SK-N-SH (cell line): ENCODE measurements around the gene SLC12A7. TPM values are rescaled to one million over a fixed set of nuclear protein-coding genes. Genes with fewer than 3 reads are reported as not detected.
"Not testable (repeated sequence)": the region's sequence is repeated elsewhere in the genome, so short reads cannot be mapped to it uniquely, and the experiment has no call there.

Experiments used
- CTCF ChIA-PET: fragments of 300-600, 350-600 bp; formaldehyde crosslinking; extraction: SDS; loops from one replicate; lab custom pipeline; 2021; lab: Yijun Ruan, JAX
- POLR2A ChIA-PET: fragments of 350-600 bp; sonication (Branson Sonifier 250); formaldehyde crosslinking; extraction: SDS; loops from one replicate; lab custom pipeline; 2020; ENCODE audit warnings: antibody characterized with exemption, inconsistent platforms; lab: Yijun Ruan, JAX
- DNase-seq: peaks from one replicate; pipeline ENCODE4 v3.0.0; 2012
- H2AFZ ChIP-seq: fragments of 200-600 bp; sonication (generic); 2 replicates; pipeline ENCODE4 v1.8.1; 2016; ENCODE audit warnings: antibody characterized with exemption, mild to moderate bottlenecking, low read depth
- H3F3A ChIP-seq: fragments of 200-600 bp; sonication (generic); replicated peaks from 2 replicates; pipeline ENCODE3; 2016; ENCODE audit warnings: antibody characterized with exemption, mild to moderate bottlenecking; ENCODE audit not compliant: insufficient read depth
- H3K27ac ChIP-seq, 2 experiments: fragments of 200-500 bp in 1 of 2; fragments of 200-600 bp in 1 of 2; sonication (Bioruptor generic) in 1 of 2; sonication (generic), shearing (Covaris generic) in 1 of 2; 2 replicates each; pipeline versions ENCODE4 v1.5.1 to v1.6.1; 2014 to 2016; ENCODE audit warnings: low read depth in 2 of 2, inconsistent platforms in 1 of 2, low read length in 1 of 2, mild to moderate bottlenecking in 1 of 2, mixed read lengths in 1 of 2
- H3K27me3 ChIP-seq: fragments of 200-600 bp; sonication (generic), shearing (Covaris generic); 2 replicates; pipeline ENCODE4 v1.6.1; 2016; ENCODE audit warnings: mixed run types; ENCODE audit not compliant: insufficient read depth
- H3K36me3 ChIP-seq, 2 experiments: fragments of 200-500 bp in 1 of 2; fragments of 200-600 bp in 1 of 2; sonication (Bioruptor generic) in 1 of 2; sonication (generic) in 1 of 2; replicated peaks in 1 of 2; 2 replicates each; pipeline versions ENCODE3 to v1.5.1; 2014 to 2016; ENCODE audit warnings: low read length in 1 of 2, mild to moderate bottlenecking in 1 of 2; ENCODE audit not compliant: insufficient read depth in 2 of 2, control insufficient read depth in 1 of 2
- H3K4me1 ChIP-seq, 2 experiments: fragments of 200-500 bp in 1 of 2; fragments of 200-600 bp in 1 of 2; sonication (Bioruptor generic) in 1 of 2; sonication (generic), shearing (Covaris generic) in 1 of 2; 2 replicates each; pipeline versions ENCODE4 v1.5.1 to v1.6.1; 2014 to 2016; ENCODE audit warnings: low read depth in 1 of 2, low read length in 1 of 2, mixed run types in 1 of 2; ENCODE audit not compliant: insufficient read depth in 2 of 2, control insufficient read depth in 1 of 2
- H3K4me2 ChIP-seq: fragments of 200-600 bp; sonication (generic), shearing (Covaris generic); 2 replicates; pipeline ENCODE4 v1.6.1; 2017; ENCODE audit warnings: mixed run types
- H3K4me3 ChIP-seq, 2 experiments: fragments of 200-500 bp in 1 of 2; fragments of 200-600 bp in 1 of 2; sonication (Bioruptor generic) in 1 of 2; sonication (generic), shearing (Covaris generic) in 1 of 2; 2 replicates each; pipeline versions ENCODE4 v1.5.1 to v1.8.1; 2014 to 2016; ENCODE audit warnings: low read depth in 2 of 2, inconsistent platforms in 1 of 2, low read length in 1 of 2, mild to moderate bottlenecking in 1 of 2, mixed read lengths in 1 of 2, moderate library complexity in 1 of 2
- H3K79me2 ChIP-seq: fragments of 200-600 bp; sonication (generic); 2 replicates; pipeline ENCODE4 v1.8.1; 2017; ENCODE audit warnings: mild to moderate bottlenecking; ENCODE audit not compliant: insufficient read depth
- H3K9ac ChIP-seq: fragments of 200-600 bp; sonication (generic); 2 replicates; pipeline ENCODE4 v1.6.1; 2017; ENCODE audit warnings: mixed run types
- H3K9me2 ChIP-seq: fragments of 200-600 bp; sonication (generic); 2 replicates; pipeline ENCODE4 v1.6.1; 2017; ENCODE audit warnings: mixed run types
- H3K9me3 ChIP-seq: fragments of 200-600 bp; sonication (generic); 2 replicates; pipeline ENCODE4 v1.6.1; 2017; ENCODE audit warnings: mixed run types, mild to moderate bottlenecking, moderate library complexity
- H4K20me1 ChIP-seq: fragments of 200-600 bp; sonication (generic); 2 replicates; pipeline ENCODE4 v1.6.1; 2017; ENCODE audit warnings: mild to moderate bottlenecking, mixed run types; ENCODE audit not compliant: insufficient read depth
- CHD2 ChIP-seq: fragments of 150-350 bp; IDR thresholded peaks from 2 replicates; pipeline ENCODE4 v1.6.1; 2018; ENCODE audit warnings: low read length; ENCODE audit not compliant: partially characterized antibody
- EP300 ChIP-seq, 2 experiments: IDR thresholded peaks; 2 replicates each; pipeline versions ENCODE4 v1.4.0 to v1.6.1; 2012; ENCODE audit warnings: borderline replicate concordance in 1 of 2, low read depth in 1 of 2, low read length in 1 of 2
- GABPA ChIP-seq: IDR thresholded peaks from 2 replicates; pipeline ENCODE4 v1.4.0; 2012; ENCODE audit warnings: low read depth, mild to moderate bottlenecking
- NFIC ChIP-seq: IDR thresholded peaks from 2 replicates; pipeline ENCODE4 v1.4.0; 2012; ENCODE audit warnings: borderline replicate concordance
- POLR2AphosphoS5 ChIP-seq: IDR thresholded peaks from 2 replicates; pipeline ENCODE4 v1.6.1; 2012; ENCODE audit warnings: low read depth, low read length
- RAD21 ChIP-seq: IDR thresholded peaks from 2 replicates; pipeline ENCODE4 v1.6.1; 2012; ENCODE audit warnings: mild to moderate bottlenecking, low read length
- RFX5 ChIP-seq: IDR thresholded peaks from 2 replicates; pipeline ENCODE4 v1.6.1; 2012; ENCODE audit warnings: mild to moderate bottlenecking, improper control_type of control experiment, low read length
- RXRA ChIP-seq: IDR thresholded peaks from 2 replicates; pipeline ENCODE4 v1.4.0; 2012; ENCODE audit warnings: low read depth, mild to moderate bottlenecking, borderline replicate concordance
- TEAD4 ChIP-seq: IDR thresholded peaks from 2 replicates; pipeline ENCODE4 v1.4.0; 2012; ENCODE audit warnings: mild to moderate bottlenecking, borderline replicate concordance; ENCODE audit not compliant: insufficient read depth
- YY1 ChIP-seq: IDR thresholded peaks from 2 replicates; pipeline ENCODE4 v1.4.0; 2012; ENCODE audit warnings: low read depth, mild to moderate bottlenecking
- WGBS: methylation state at CpG from one replicate; pipeline ENCODE4 v1.1.6; 2017; ENCODE audit warnings: low lambda C conversion rate; 5-methylcytosine and 5-hydroxymethylcytosine counted together
- polyA plus RNA-seq, 3 experiments: library from polyadenylated mRNA; depleted of rRNA; stranded (reverse); fragments of >200 nt; gene quantifications; 2 replicates each; pipeline ENCODE4 v1.2.3, GENCODE V29; 2012
- TF ChIP-seq, protein P1 (sequence below): fragments of 150-350 bp; IDR thresholded peaks from 2 replicates; pipeline ENCODE4 v1.6.1; 2017; ENCODE audit warnings: antibody characterized with exemption, low read length, low read depth, borderline replicate concordance
- TF ChIP-seq, protein P2 (sequence below): IDR thresholded peaks from 2 replicates; pipeline ENCODE4; 2012

Gene SLC12A7
- polyA plus RNA-seq, 1 of the 3 experiments (the other 2 are of a cell fraction) = 2.6 TPM

DNA sequence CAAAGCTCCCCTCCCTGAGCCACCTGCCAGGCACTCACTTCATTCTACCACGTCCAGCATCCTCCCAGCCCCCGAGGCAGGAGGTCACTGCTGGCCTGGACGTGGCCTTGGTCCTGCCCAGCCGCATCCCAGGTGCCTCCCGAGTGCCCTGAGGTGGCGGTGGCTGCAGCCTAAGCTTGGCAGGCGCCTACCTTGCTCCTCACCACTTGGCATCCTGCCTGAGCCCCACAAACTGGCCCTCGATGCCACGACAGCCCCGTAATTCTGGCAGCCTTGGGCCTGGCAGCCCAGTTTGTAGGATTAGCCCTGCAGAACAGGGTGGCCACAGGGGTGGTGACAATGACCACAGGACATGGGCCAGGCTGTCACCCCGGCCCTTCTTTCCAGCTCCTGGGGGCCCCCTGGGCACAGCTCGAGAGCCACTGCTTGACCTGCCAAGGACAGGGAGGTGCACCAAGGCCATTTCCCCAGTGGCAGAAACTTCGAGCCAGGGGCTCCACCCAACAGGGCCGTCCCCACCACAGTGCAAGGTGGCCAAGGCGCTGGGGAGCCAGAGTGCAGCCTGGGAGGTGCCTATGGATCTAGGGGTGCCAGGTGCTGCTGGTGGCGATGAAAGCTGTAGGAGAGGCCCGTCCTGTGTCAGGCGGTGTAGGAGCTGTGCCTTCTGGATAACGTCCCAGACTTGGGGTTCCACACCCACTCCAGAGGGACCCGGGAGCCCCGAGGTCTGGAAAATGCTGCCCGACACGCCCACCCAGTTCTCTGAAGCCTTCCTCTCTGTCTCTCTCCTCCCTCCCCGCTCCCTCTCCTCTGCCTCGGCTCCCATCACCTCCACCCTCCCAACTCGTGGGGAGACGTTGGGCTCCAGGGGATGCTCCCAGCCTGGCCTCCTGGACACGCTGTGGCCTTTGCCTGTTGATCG lies 84.9 kb downstream of the SLC12A7 start:
- H3K9me3 ChIP-seq = no peaks in the 10 kb centered on the region
- no peak overlapping the region for H3K4me2 ChIP-seq
- H3K27ac ChIP-seq = no peak overlapping the region
- TF ChIP-seq RXRA (no peak), GABPA (no peak), POLR2AphosphoS5 (no peak), NFIC (no peak), RFX5 (no peak), YY1 (no peak), EP300 (IDR thresholded peaks at IDR 0.05; ENCODE audit: borderline replicate concordance in 1 of 2, low read depth in 1 of 2, low read length in 1 of 2) (no peak), RAD21 (no peak), TEAD4 (no peak), CHD2 (no peak)
- TF ChIP-seq, protein P1, sequence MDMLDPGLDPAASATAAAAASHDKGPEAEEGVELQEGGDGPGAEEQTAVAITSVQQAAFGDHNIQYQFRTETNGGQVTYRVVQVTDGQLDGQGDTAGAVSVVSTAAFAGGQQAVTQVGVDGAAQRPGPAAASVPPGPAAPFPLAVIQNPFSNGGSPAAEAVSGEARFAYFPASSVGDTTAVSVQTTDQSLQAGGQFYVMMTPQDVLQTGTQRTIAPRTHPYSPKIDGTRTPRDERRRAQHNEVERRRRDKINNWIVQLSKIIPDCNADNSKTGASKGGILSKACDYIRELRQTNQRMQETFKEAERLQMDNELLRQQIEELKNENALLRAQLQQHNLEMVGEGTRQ = no peak
- TF ChIP-seq, protein P2, sequence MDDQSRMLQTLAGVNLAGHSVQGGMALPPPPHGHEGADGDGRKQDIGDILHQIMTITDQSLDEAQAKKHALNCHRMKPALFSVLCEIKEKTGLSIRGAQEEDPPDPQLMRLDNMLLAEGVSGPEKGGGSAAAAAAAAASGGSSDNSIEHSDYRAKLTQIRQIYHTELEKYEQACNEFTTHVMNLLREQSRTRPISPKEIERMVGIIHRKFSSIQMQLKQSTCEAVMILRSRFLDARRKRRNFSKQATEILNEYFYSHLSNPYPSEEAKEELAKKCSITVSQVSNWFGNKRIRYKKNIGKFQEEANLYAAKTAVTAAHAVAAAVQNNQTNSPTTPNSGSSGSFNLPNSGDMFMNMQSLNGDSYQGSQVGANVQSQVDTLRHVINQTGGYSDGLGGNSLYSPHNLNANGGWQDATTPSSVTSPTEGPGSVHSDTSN = no peak
- H3K4me3 ChIP-seq = no peak overlapping the region
- no peak overlapping the region for H2AFZ ChIP-seq
- CTCF ChIA-PET = interaction anchor here (0.8 to 1.5 kb wide), 2 partner anchors 103 to 148 kb away, joined by 3 to 5 read pairs; no protein-coding TSS in a partner anchor
- H3K36me3 ChIP-seq = no peaks in the 10 kb centered on the region
- H3K4me1 ChIP-seq = no peaks in the 10 kb centered on the region; a peak in 1 of 4 replicates
- H3K9me2 ChIP-seq = no peaks in the 10 kb centered on the region
- WGBS = 53% methylated on average over 12 of the region's 29 CpGs
- DNase-seq = peak; percentile 13
- H3K9ac ChIP-seq = no peak overlapping the region
- H3K79me2 ChIP-seq = no peaks in the 10 kb centered on the region
- POLR2A ChIA-PET = no interaction called here
- no peaks in the 10 kb centered on the region for H3F3A ChIP-seq
- no peaks in the 10 kb centered on the region for H3K27me3 ChIP-seq
- H4K20me1 ChIP-seq = no peaks in the 10 kb centered on the region

DNA sequence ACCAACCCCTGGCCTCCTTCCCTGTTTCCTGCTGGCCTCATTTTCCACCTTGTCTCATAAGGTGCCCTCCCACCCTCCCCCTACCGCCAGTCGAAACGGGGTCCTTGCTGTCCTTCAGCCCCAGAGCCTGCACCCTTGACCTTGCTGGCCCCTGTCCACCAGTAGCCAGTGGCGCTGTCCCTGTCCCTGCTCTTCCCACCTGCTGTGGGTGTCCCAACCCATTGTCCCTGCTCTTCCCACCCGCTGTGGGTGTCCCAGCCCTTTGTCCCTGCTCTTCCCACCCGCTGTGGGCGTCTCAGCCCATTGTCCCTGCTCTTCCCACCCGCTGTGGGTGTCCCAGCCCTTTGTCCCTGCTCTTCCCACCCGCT lies 89.9 kb downstream of the SLC12A7 start:
- WGBS = 84% methylated on average over 8 of the region's 9 CpGs
- POLR2A ChIA-PET, H3F3A ChIP-seq, H2AFZ ChIP-seq, H3K9me2 ChIP-seq, H3K36me3 ChIP-seq, H3K27ac ChIP-seq, H3K4me3 ChIP-seq, H3K79me2 ChIP-seq, H3K9ac ChIP-seq, H3K4me1 ChIP-seq, H3K4me2 ChIP-seq, H4K20me1 ChIP-seq, H3K27me3 ChIP-seq, DNase-seq, H3K9me3 ChIP-seq: not testable (repeated sequence)
- CTCF ChIA-PET = interaction anchor here (6.0 kb wide), 1 partner anchor 13 kb away, joined by 41 read pairs; the partner anchor contains the start of gene NKD2
